ENCODE measurements around the gene FOXC1. TPM values are rescaled to one million over a fixed set of nuclear protein-coding genes. Genes with fewer than 3 reads are reported as not detected.

Gene FOXC1
- total RNA-seq, 1 experiment from 2014 or later: 40.7 TPM

DNA sequence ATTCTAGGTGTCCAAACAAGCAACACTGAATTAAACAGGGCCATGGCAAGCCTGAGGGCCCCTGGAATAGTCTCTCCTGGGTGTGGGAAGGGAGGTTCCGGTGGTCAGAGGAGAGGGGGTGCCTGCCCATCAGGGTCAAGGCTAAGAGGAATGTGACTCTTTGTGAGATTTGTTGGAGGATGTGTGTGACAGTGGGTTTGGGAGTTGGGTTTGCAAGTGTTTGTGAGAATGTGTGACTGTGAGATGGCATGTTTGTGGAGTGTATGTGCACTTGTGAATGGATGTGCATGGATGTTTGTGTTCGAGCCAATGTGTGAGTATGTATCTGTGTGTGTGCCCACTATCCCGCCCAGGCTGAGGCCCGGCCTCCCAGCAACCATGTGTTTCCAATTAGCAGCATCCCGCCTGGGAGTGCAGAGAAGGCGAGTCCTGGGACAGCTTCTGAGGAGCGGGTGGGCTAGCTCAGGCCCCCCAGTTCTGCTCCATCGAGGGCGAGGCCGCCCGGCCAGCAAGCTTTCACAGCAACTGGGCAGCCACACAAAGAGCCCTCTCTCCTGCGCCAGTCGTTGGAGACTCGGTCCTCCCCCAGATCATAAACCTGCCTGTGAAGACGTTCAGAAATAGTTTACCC lies 12.6 kb downstream of the FOXC1 start:
- CTCF ChIA-PET: interaction anchor here (1.3 kb wide), 1 partner anchor 64 kb away, joined by 3 read pairs; no protein-coding TSS in a partner anchor
- TF ChIP-seq FOSL1 (IDR thresholded peaks at IDR 0.05; ENCODE audit: low read depth) (no peak), JUND (IDR thresholded peaks at IDR 0.05) (no peak), ZFX (IDR thresholded peaks at IDR 0.05) (no peak)
- TF ChIP-seq, protein P1, sequence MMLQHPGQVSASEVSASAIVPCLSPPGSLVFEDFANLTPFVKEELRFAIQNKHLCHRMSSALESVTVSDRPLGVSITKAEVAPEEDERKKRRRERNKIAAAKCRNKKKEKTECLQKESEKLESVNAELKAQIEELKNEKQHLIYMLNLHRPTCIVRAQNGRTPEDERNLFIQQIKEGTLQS (IDR thresholded peaks at IDR 0.05): no peak

DNA sequence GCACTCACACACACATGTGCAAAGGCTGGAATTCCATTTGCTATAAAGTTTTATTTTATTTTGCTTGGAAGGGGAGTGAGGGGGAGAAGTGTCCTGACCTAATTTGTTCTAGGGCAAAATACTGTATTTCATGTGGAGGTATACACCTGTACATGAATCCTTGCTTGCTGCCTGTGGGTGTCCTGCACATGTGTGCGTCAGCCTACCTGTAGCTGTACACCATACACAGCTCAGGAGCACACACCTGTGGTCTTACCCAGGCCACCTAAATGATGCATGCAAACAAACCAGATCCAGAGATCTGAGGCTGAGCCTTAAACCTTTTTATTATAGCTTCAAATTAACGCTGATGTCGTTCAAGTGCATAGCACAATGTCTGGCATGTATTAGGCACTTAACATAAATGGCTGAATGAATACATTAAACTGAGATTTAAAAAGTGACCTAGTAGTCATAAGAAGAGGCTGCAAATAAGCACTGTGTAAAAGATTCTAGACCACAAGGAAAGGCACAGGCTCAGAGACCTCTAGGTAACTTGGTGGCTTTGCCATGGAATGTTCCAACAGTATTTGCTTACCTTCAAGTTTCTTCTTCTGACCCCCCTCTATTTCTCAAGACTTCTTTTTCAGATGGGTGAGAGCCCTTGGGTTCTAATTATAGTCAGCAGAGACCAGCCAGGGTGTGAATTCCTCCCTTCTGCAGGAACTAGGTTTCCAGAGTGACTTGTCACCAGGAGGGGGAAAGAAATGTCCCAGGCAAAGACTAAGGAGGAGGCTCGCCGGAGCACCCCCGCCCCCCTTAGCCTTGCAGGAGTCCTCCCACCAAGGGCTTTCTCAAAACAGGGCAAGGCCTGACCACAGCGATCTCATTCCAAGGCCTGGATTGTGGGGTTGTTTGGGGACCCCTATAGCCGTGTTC lies 13.4 kb downstream of the FOXC1 start:
- TF ChIP-seq, protein P2, sequence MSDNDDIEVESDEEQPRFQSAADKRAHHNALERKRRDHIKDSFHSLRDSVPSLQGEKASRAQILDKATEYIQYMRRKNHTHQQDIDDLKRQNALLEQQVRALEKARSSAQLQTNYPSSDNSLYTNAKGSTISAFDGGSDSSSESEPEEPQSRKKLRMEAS (IDR thresholded peaks at IDR 0.05): no peak
- TF ChIP-seq ZFX (IDR thresholded peaks at IDR 0.05) (no peak), EGR1 (IDR thresholded peaks at IDR 0.05; ENCODE audit: low read depth) (no peak), CEBPB (IDR thresholded peaks at IDR 0.05; ENCODE audit: low read depth) (no peak), JUND (IDR thresholded peaks at IDR 0.05) (no peak), ZNF274 (IDR thresholded peaks at IDR 0.05; ENCODE audit: low read depth, low read length) (no peak), SRF (IDR thresholded peaks at IDR 0.05; ENCODE audit: low read depth) (no peak), SIN3A (IDR thresholded peaks at IDR 0.05; ENCODE audit: low read depth) (no peak), YY1 (IDR thresholded peaks at IDR 0.05; ENCODE audit: extremely low read depth, insufficient replicate concordance, low read depth, low read length) (no peak), FOSL1 (IDR thresholded peaks at IDR 0.05; ENCODE audit: low read depth) (no peak)
- Histone ChIP-seq H2AFZ (ENCODE audit: low read depth, low read length, poor library complexity, severe bottlenecking) (no peak overlapping the region), H3K9me3 (ENCODE audit: control insufficient read depth in 1 of 2, insufficient read depth in 1 of 2, low read depth in 1 of 2, low read length in 2 of 2) (no peaks in the 10 kb centered on the region), H3K36me3 (ENCODE audit: control insufficient read depth in 1 of 2, insufficient read depth in 2 of 2, low read length in 2 of 2) (no peaks in the 10 kb centered on the region), H3K4me3 (replicated peaks in 1 of 2; ENCODE audit: low read depth in 1 of 2, low read length in 2 of 2) (no peak overlapping the region), H3K9ac (ENCODE audit: low read length) (no peak overlapping the region), H3K27ac (ENCODE audit: low read depth, low read length) (no peak overlapping the region), H3K27me3 (ENCODE audit: insufficient read depth, low read length) (no peaks in the 10 kb centered on the region), H3K9me2 (ENCODE audit: insufficient read depth) (no peaks in the 10 kb centered on the region), H3K4me1 (ENCODE audit: control insufficient read depth in 1 of 2, insufficient read depth in 2 of 2, low read length in 2 of 2) (no peaks in the 10 kb centered on the region), H4K20me1 (ENCODE audit: insufficient read depth) (no peaks in the 10 kb centered on the region), H3K4me2 (ENCODE audit: low read length) (no peak overlapping the region), H3K79me2 (ENCODE audit: insufficient read depth, low read length) (no peaks in the 10 kb centered on the region)
- no peak for ATAC-seq
- POLR2A ChIA-PET: no interaction called here
- BruUV-seq (replicated peaks): no TSS peak
- no peak for DNase-seq (ENCODE audit: low read depth, low spot score)
- CTCF ChIA-PET: interaction anchor here (1.3 kb wide), 1 partner anchor 64 kb away, joined by 3 read pairs; no protein-coding TSS in a partner anchor
- intact Hi-C loops (cut with micrococcal nuclease): no loop called here
- RAD21 ChIA-PET (ENCODE audit: low non-redundant PET in 1 of 2, low total read pairs in 2 of 2, uncharacterized antibody in 2 of 2, unreplicated experiment in 2 of 2): interaction anchor here in 1 of 2 experiments (0.6 kb wide), 1 partner anchor 25 kb away, joined by 3 read pairs; no protein-coding TSS in a partner anchor

More for the DNA sequence above, 12.6 kb downstream of the FOXC1 start:
- H3K4me2 ChIP-seq (ENCODE audit: low read length): no peak overlapping the region
- H3K9me2 ChIP-seq (ENCODE audit: insufficient read depth): no peaks in the 10 kb centered on the region
- H2AFZ ChIP-seq (ENCODE audit: low read depth, low read length, poor library complexity, severe bottlenecking): no peak overlapping the region
- H3K4me3 ChIP-seq (replicated peaks in 1 of 2; ENCODE audit: low read depth in 1 of 2, low read length in 2 of 2): no peak overlapping the region
- POLR2A ChIA-PET: no interaction called here
- H3K9me3 ChIP-seq (ENCODE audit: control insufficient read depth in 1 of 2, insufficient read depth in 1 of 2, low read depth in 1 of 2, low read length in 2 of 2): no peaks in the 10 kb centered on the region
- no peaks in the 10 kb centered on the region for H3K27me3 ChIP-seq (ENCODE audit: insufficient read depth, low read length)
- intact Hi-C loops (cut with micrococcal nuclease): no loop called here
- RAD21 ChIA-PET (ENCODE audit: low non-redundant PET in 1 of 2, low total read pairs in 2 of 2, uncharacterized antibody in 2 of 2, unreplicated experiment in 2 of 2): no interaction called here
- no peaks in the 10 kb centered on the region for H4K20me1 ChIP-seq (ENCODE audit: insufficient read depth)
- no TSS peak for BruUV-seq (replicated peaks)
- ATAC-seq: no peak
- H3K36me3 ChIP-seq (ENCODE audit: control insufficient read depth in 1 of 2, insufficient read depth in 2 of 2, low read length in 2 of 2): no peaks in the 10 kb centered on the region
- no peak overlapping the region for H3K9ac ChIP-seq (ENCODE audit: low read length)
- no peaks in the 10 kb centered on the region for H3K79me2 ChIP-seq (ENCODE audit: insufficient read depth, low read length)
- no peak for DNase-seq (ENCODE audit: low read depth, low spot score)
- H3K27ac ChIP-seq (ENCODE audit: low read depth, low read length): no peak overlapping the region
- no peaks in the 10 kb centered on the region for H3K4me1 ChIP-seq (ENCODE audit: control insufficient read depth in 1 of 2, insufficient read depth in 2 of 2, low read length in 2 of 2)

Data from HCT116 (cell line).